Measurements from ENCODE around the gene STK10.

STK10 gene

DNA sequence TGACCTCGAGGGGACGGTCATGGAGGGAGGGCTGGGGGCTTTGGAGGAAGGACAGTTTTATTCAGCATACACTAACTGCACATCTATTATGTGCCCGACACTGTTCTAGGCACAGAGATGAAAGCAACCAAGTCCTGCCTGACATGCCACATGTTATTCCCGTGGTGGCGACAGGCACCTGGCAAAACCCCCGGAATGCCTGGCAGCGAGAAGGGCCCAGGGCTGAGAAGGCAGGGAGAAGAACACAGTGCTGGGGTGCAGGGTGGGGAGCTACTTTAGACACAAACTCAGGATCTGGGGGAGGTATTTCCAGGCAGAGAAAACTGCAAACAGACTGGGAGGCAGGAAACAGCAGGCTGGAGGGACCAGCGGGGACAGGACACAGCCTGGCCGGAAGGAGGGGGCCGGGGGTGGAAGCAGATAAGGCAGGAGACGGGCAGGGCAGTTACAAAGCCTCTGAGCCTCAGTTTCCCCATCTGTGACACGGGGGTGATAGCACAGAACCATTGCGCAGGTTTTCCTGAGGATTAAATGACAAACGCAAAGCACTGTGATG, 77.7 kb downstream of the STK10 start:
- Histone ChIP-seq H3K27me3 (ENCODE audit: insufficient read depth, poor library complexity, severe bottlenecking) (no peaks in the 10 kb centered on the region), H3K4me3 (replicated peaks; ENCODE audit: insufficient read depth, low read length) (peak overlapping the region; percentile 1), H3K27ac (replicated peaks) (peak overlapping the region; percentile 91)
- no peak for DNase-seq (ENCODE audit: low read depth in 1 of 2, low spot score in 1 of 2)
- TF ChIP-seq, protein P1, sequence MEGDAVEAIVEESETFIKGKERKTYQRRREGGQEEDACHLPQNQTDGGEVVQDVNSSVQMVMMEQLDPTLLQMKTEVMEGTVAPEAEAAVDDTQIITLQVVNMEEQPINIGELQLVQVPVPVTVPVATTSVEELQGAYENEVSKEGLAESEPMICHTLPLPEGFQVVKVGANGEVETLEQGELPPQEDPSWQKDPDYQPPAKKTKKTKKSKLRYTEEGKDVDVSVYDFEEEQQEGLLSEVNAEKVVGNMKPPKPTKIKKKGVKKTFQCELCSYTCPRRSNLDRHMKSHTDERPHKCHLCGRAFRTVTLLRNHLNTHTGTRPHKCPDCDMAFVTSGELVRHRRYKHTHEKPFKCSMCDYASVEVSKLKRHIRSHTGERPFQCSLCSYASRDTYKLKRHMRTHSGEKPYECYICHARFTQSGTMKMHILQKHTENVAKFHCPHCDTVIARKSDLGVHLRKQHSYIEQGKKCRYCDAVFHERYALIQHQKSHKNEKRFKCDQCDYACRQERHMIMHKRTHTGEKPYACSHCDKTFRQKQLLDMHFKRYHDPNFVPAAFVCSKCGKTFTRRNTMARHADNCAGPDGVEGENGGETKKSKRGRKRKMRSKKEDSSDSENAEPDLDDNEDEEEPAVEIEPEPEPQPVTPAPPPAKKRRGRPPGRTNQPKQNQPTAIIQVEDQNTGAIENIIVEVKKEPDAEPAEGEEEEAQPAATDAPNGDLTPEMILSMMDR (IDR thresholded peaks at IDR 0.05; ENCODE audit: insufficient read depth, low read length) = no peak
- peak; percentile 60 for TF ChIP-seq POLR2AphosphoS5 (IDR thresholded peaks at IDR 0.05; ENCODE audit: low read depth)
- TF ChIP-seq, protein P2, sequence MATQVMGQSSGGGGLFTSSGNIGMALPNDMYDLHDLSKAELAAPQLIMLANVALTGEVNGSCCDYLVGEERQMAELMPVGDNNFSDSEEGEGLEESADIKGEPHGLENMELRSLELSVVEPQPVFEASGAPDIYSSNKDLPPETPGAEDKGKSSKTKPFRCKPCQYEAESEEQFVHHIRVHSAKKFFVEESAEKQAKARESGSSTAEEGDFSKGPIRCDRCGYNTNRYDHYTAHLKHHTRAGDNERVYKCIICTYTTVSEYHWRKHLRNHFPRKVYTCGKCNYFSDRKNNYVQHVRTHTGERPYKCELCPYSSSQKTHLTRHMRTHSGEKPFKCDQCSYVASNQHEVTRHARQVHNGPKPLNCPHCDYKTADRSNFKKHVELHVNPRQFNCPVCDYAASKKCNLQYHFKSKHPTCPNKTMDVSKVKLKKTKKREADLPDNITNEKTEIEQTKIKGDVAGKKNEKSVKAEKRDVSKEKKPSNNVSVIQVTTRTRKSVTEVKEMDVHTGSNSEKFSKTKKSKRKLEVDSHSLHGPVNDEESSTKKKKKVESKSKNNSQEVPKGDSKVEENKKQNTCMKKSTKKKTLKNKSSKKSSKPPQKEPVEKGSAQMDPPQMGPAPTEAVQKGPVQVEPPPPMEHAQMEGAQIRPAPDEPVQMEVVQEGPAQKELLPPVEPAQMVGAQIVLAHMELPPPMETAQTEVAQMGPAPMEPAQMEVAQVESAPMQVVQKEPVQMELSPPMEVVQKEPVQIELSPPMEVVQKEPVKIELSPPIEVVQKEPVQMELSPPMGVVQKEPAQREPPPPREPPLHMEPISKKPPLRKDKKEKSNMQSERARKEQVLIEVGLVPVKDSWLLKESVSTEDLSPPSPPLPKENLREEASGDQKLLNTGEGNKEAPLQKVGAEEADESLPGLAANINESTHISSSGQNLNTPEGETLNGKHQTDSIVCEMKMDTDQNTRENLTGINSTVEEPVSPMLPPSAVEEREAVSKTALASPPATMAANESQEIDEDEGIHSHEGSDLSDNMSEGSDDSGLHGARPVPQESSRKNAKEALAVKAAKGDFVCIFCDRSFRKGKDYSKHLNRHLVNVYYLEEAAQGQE (IDR thresholded peaks at IDR 0.05; ENCODE audit: insufficient replicate concordance, low read depth) = no peak
- TF ChIP-seq SPI1 (IDR thresholded peaks at IDR 0.05; ENCODE audit: borderline replicate concordance, low read depth) = no peak
- peak; percentile 39; the same call in 1 of the 2 replicates for TF ChIP-seq GABPA (IDR thresholded peaks at IDR 0.05; ENCODE audit: low read depth)

DNA sequence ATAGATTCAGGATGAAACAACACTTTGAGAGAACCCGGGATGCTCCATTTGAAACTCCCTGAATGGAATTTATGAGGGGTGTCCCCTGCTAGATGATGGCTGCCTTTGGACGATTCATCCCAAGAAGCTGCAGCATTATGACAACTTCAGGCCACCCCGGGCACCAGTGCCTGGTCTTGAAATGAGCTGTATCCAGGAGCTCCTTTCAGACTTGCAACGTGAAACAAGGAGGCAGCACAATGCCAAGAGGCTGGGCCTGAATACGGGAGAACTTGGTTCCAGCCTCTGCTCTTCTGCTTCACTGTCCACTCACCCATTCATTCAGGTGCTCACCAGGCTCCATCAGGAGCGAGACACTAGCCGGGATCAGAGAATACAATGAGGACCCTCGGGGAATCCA, 78.3 kb downstream of the STK10 start:
- no peak overlapping the region for H3K4me3 ChIP-seq (replicated peaks; ENCODE audit: insufficient read depth, low read length)
- no peaks in the 10 kb centered on the region for H3K27me3 ChIP-seq (ENCODE audit: insufficient read depth, poor library complexity, severe bottlenecking)
- TF ChIP-seq POLR2AphosphoS5 (IDR thresholded peaks at IDR 0.05; ENCODE audit: low read depth) (no peak), GABPA (IDR thresholded peaks at IDR 0.05; ENCODE audit: low read depth) (no peak), SPI1 (IDR thresholded peaks at IDR 0.05; ENCODE audit: borderline replicate concordance, low read depth) (no peak)
- TF ChIP-seq, protein P1 (IDR thresholded peaks at IDR 0.05; ENCODE audit: insufficient read depth, low read length) = no peak
- TF ChIP-seq, protein P2 (IDR thresholded peaks at IDR 0.05; ENCODE audit: insufficient replicate concordance, low read depth) = no peak
- peak overlapping the region; percentile 91 for H3K27ac ChIP-seq (replicated peaks)
- no peak for DNase-seq (ENCODE audit: low read depth in 1 of 2, low spot score in 1 of 2)

DNA sequence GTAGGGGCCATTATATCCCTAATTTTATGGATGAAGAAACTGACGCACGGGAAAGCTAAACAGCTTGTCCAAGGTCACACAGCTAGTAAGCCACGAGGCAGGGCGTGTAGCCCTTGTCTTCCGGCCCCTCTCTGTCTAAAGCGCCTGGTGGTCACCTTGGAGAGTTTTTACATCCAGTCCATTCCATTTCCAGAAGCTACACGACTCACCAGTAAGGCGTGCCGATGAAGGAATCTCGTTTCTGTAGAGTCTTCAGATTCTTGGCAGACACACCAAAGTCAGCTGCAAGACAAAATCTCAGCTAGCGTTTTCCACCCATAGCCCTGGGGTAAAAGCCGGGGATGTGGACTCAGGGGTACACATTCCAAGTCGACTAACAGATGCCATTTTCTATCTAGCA, 80.5 kb downstream of the STK10 start:
- TF ChIP-seq, protein P2 (IDR thresholded peaks at IDR 0.05; ENCODE audit: insufficient replicate concordance, low read depth) = no peak
- TF ChIP-seq POLR2AphosphoS5 (IDR thresholded peaks at IDR 0.05; ENCODE audit: low read depth) (no peak), SPI1 (IDR thresholded peaks at IDR 0.05; ENCODE audit: borderline replicate concordance, low read depth) (no peak), GABPA (IDR thresholded peaks at IDR 0.05; ENCODE audit: low read depth) (no peak)
- TF ChIP-seq, protein P1 (IDR thresholded peaks at IDR 0.05; ENCODE audit: insufficient read depth, low read length) = no peak
- Histone ChIP-seq H3K27ac (replicated peaks) (peak overlapping the region; percentile 57), H3K27me3 (ENCODE audit: insufficient read depth, poor library complexity, severe bottlenecking) (no peaks in the 10 kb centered on the region), H3K4me3 (replicated peaks; ENCODE audit: insufficient read depth, low read length) (no peak overlapping the region)
- no peak for DNase-seq (ENCODE audit: low read depth in 1 of 2, low spot score in 1 of 2)
